HepG2 (cell line): Measurements from ENCODE around the gene JMJD6. TPM values are rescaled to one million over a fixed set of nuclear protein-coding genes. Genes with fewer than 3 reads are reported as not detected.

Experiments used
- ATF6 ChIP-seq: sonication (generic); formaldehyde crosslinking; conservative IDR thresholded peaks from 2 replicates; pipeline ENCODE4 v1.4.0; 2020; ENCODE audit warnings: missing genetic modification reagents
- GATAD2A ChIP-seq: IDR thresholded peaks from 2 replicates; pipeline ENCODE4 v1.6.1; 2016
- HNF4A ChIP-seq: sonication (generic); formaldehyde crosslinking; IDR thresholded peaks from 2 replicates; pipeline ENCODE4 v1.4.0; 2020; ENCODE audit warnings: missing genetic modification reagents
- HNRNPK ChIP-seq: fragments of 200-400 bp; formaldehyde crosslinking; IDR thresholded peaks from 2 replicates; pipeline ENCODE4 v1.6.1; 2018; ENCODE audit warnings: low read length, low read depth, moderate library complexity, mild to moderate bottlenecking; ENCODE audit not compliant: poor library complexity, severe bottlenecking
- IRF2 ChIP-seq: IDR thresholded peaks from 2 replicates; pipeline ENCODE4 v1.6.1; 2018; ENCODE audit warnings: missing genetic modification reagents, missing compliant biosample characterization
- KDM1A ChIP-seq: IDR thresholded peaks from 2 replicates; pipeline ENCODE4 v1.6.1; 2016; ENCODE audit warnings: missing compliant biosample characterization
- MEIS2 ChIP-seq: sonication (generic); formaldehyde crosslinking; IDR thresholded peaks from 2 replicates; pipeline ENCODE4 v1.9.0; 2021; ENCODE audit warnings: mild to moderate bottlenecking, missing genetic modification reagents
- RAD21 ChIP-seq: fragments of 450-650 bp; formaldehyde crosslinking; IDR thresholded peaks from 2 replicates; pipeline ENCODE4 v1.5.0; 2020; ENCODE audit warnings: mild to moderate bottlenecking
- RFXANK ChIP-seq: IDR thresholded peaks from 2 replicates; pipeline ENCODE4 v1.6.1; 2016
- SMYD3 ChIP-seq: sonication (generic); formaldehyde crosslinking; IDR thresholded peaks from 2 replicates; pipeline ENCODE4 v1.8.1; 2023; ENCODE audit warnings: mild to moderate bottlenecking, missing genetic modification reagents
- SNAPC5 ChIP-seq: sonication (generic); formaldehyde crosslinking; IDR thresholded peaks from 2 replicates; pipeline ENCODE4 v1.8.1; 2023; ENCODE audit warnings: mild to moderate bottlenecking, missing genetic modification reagents, borderline replicate concordance
- TFE3 ChIP-seq: IDR thresholded peaks from 2 replicates; pipeline ENCODE4 v1.6.1; 2016
- THYN1 ChIP-seq: sonication (generic); formaldehyde crosslinking; IDR thresholded peaks from 2 replicates; pipeline ENCODE4 v1.8.1; 2023; ENCODE audit warnings: low read depth, mild to moderate bottlenecking, moderate library complexity, missing genetic modification reagents, borderline replicate concordance
- ZBTB14 ChIP-seq: sonication (generic); formaldehyde crosslinking; IDR thresholded peaks from 2 replicates; pipeline ENCODE4 v1.4.0; 2020; ENCODE audit warnings: missing genetic modification reagents
- ZFP82 ChIP-seq: sonication (generic); formaldehyde crosslinking; IDR thresholded peaks from 2 replicates; pipeline ENCODE4 v1.5.1; 2020; ENCODE audit warnings: mild to moderate bottlenecking, missing genetic modification reagents, borderline replicate concordance
- ZNF282 ChIP-seq: fragments of 450-650 bp; IDR thresholded peaks from 2 replicates; pipeline ENCODE4 v1.6.1; 2018; ENCODE audit not compliant: partially characterized antibody
- ZNF33A ChIP-seq: sonication (generic); formaldehyde crosslinking; IDR thresholded peaks from 2 replicates; pipeline ENCODE4 v1.5.1; 2020; ENCODE audit warnings: missing genetic modification reagents, mild to moderate bottlenecking, moderate library complexity, borderline replicate concordance
- ZNF430 ChIP-seq: sonication (generic); formaldehyde crosslinking; IDR thresholded peaks from 2 replicates; pipeline ENCODE4 v1.9.0; 2021; ENCODE audit warnings: mild to moderate bottlenecking, missing genetic modification reagents
- ZNF580 ChIP-seq: IDR thresholded peaks from 2 replicates; pipeline ENCODE4 v1.6.1; 2016; ENCODE audit warnings: low read depth, borderline replicate concordance
- ZNF687 ChIP-seq: sonication (generic); formaldehyde crosslinking; IDR thresholded peaks from 2 replicates; pipeline ENCODE4 v1.5.1; 2020; ENCODE audit warnings: mild to moderate bottlenecking, missing genetic modification reagents, moderate library complexity
- ZNF746 ChIP-seq: sonication (generic); formaldehyde crosslinking; IDR thresholded peaks from 2 replicates; pipeline ENCODE4 v1.8.0; 2022; ENCODE audit warnings: mild to moderate bottlenecking, missing genetic modification reagents
- ZNF839 ChIP-seq: sonication (generic); formaldehyde crosslinking; IDR thresholded peaks from 2 replicates; pipeline ENCODE4 v1.4.0; 2020; ENCODE audit warnings: missing genetic modification reagents, mild to moderate bottlenecking, borderline replicate concordance
- polyA plus RNA-seq, 8 experiments: library from polyadenylated mRNA; depleted of rRNA in 3 of 8; stranded (reverse) in 7 of 8; unstranded in 1 of 8; fragments of >200 nt; fragmentation: Illumina TruSeq in 4 of 8; extraction: Trizol in 4 of 8; gene quantifications; 2 replicates each; pipeline versions ENCODE4 v1.2.1 to v1.2.3, GENCODE V29; 2011 to 2016; ENCODE audit warnings: low read depth in 4 of 8, missing spikeins in 1 of 8, mixed read lengths in 1 of 8; ENCODE audit not compliant: insufficient read depth in 1 of 8
- total RNA-seq, 5 experiments: library from RNA; depleted of rRNA; stranded (reverse); fragments of >200 nt; fragmentation: Illumina TruSeq; extraction: Trizol; gene quantifications; 2 replicates each; pipeline ENCODE4 v1.2.3, GENCODE V29; 2016; ENCODE audit warnings: low read depth in 1 of 5

Gene JMJD6
- total and polyA plus RNA-seq, 2 of the 13 experiments (the other 11 are each of a cell fraction or from before 2014, with no cell fraction given) = 33.6 to 41.0 TPM

GRCh38 chr17:76725580-76726230, 701 bp downstream of the JMJD6 start (continued):
- TF ChIP-seq RAD21 (CRISPR knock-in tag) = no peak; the same call in 1 of the 2 replicates
- TF ChIP-seq ZBTB14 (CRISPR knock-in tag) = no peak; the same call in 1 of the 2 replicates
- no peak for TF ChIP-seq ZNF580 (CRISPR knock-in tag)
- TF ChIP-seq ZNF746 (CRISPR knock-in tag) = no peak
- no peak for TF ChIP-seq KDM1A
- TF ChIP-seq ZNF430 = no peak; the same call in 1 of the 2 replicates
- TF ChIP-seq ATF6 (CRISPR knock-in tag) = no peak
- no peak for TF ChIP-seq MEIS2 (CRISPR knock-in tag)
- no peak for TF ChIP-seq ZNF282
- TF ChIP-seq ZNF33A (CRISPR knock-in tag) = no peak; the same call in 1 of the 2 replicates
- TF ChIP-seq SMYD3 (CRISPR knock-in tag) = no peak
- 0 out of 2 replicates have a peak, but pooled peaks have one; percentile 21 for TF ChIP-seq IRF2 (CRISPR knock-in tag)
- no peak; the same call in 1 of the 2 replicates for TF ChIP-seq ZFP82 (CRISPR knock-in tag)
- no peak for TF ChIP-seq SNAPC5 (CRISPR knock-in tag)
- TF ChIP-seq GATAD2A (CRISPR knock-in tag) = no peak
- TF ChIP-seq THYN1 (CRISPR knock-in tag) = no peak
- TF ChIP-seq HNRNPK = no peak
- no peak for TF ChIP-seq ZNF839
- TF ChIP-seq TFE3 = no peak
- TF ChIP-seq RFXANK (CRISPR knock-in tag) = no peak
- TF ChIP-seq HNF4A (CRISPR knock-in tag) = no peak
- TF ChIP-seq ZNF687 (CRISPR knock-in tag) = peak; percentile 67; the same call in 1 of the 2 replicates
